Adrenal gland (tissue), 5 donors: ENCODE results near the gene CDC73.

ENCODE experiments used
- CTCF ChIP-seq, 6 experiments: fragments of 450-650 bp in 4 of 6; fragments of 200-600 bp in 2 of 6; sonication (generic) in 1 of 6; IDR thresholded peaks; 1 replicate in 5 of 6; 2 replicates in 1 of 6; pipeline versions ENCODE4 v1.5.1 to v1.8.0; 2016 to 2021; ENCODE audit warnings: antibody characterized with exemption in 6 of 6, mild to moderate bottlenecking in 2 of 6, moderate library complexity in 1 of 6
- POLR2A ChIP-seq, 2 donors: fragments of 450-650 bp; IDR thresholded peaks; one replicate each; pipeline ENCODE4 v1.6.1; 2017; ENCODE audit warnings: antibody characterized with exemption in 2 of 2, mild to moderate bottlenecking in 2 of 2, moderate library complexity in 1 of 2
- donor health status: DM: no; HTN: no; CAD: no.

- TF ChIP-seq CTCF (IDR thresholded peaks at IDR 0.05) (peak in 5 of 6 experiments; percentile 40 to 63 (median 48)), POLR2A (IDR thresholded peaks at IDR 0.05) (no peak)
Observed at GRCh38 chr1:193190096-193190744, 68.4 kb downstream of the CDC73 start.
